ENCODE data around the gene BMPR1A. TPM values are rescaled to one million over a fixed set of nuclear protein-coding genes. Genes with fewer than 3 reads are reported as not detected.

BMPR1A gene
- total RNA-seq, 1 experiment from 2014 or later, result 94.3 TPM

DNA sequence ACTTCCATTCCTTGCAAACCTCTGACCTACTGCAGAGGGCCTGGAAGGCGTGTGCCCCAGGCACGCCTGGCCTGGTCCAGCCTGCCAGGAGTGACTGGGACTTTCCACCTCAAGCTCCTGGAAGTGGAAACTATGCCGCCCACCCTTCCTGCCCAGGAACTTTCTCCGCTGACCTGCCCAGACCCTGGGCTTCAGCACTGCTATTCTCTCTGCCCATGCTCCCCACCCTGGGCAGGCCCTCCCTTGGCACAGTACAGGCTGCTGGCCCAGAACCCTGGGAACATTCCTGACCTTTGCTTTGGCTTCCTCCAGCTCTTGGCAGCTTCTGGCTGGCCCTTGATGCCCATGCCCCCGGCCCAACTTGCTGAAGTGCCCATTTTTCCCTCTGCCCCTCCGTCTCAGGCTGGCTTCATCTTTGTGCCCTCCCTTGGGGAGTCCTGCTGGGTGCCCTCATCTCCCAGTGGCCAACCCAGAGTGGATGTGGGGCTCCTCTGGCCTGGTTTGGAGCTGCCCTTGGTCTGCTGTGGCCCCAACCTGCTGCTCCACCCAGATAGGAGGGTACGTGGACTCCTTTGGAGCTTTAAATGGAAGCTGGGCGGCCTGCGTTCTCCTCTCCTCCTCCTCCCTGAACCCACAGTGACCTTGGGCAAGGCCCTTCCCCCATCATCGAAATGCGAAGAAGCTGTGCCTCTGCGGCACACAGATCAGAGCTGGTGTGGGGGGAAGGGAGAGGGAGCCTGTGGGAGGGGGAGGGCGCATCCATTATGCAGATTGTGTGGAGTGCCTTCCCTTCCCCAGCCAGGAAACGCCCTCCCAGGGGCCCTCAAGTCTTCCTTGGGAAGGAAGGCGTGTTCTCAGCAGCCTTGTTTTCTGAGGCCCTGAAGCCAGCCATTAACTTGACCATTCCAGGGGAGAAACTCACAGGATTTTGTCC is 197.6 kb downstream of the BMPR1A start:
- TF ChIP-seq, protein P1, sequence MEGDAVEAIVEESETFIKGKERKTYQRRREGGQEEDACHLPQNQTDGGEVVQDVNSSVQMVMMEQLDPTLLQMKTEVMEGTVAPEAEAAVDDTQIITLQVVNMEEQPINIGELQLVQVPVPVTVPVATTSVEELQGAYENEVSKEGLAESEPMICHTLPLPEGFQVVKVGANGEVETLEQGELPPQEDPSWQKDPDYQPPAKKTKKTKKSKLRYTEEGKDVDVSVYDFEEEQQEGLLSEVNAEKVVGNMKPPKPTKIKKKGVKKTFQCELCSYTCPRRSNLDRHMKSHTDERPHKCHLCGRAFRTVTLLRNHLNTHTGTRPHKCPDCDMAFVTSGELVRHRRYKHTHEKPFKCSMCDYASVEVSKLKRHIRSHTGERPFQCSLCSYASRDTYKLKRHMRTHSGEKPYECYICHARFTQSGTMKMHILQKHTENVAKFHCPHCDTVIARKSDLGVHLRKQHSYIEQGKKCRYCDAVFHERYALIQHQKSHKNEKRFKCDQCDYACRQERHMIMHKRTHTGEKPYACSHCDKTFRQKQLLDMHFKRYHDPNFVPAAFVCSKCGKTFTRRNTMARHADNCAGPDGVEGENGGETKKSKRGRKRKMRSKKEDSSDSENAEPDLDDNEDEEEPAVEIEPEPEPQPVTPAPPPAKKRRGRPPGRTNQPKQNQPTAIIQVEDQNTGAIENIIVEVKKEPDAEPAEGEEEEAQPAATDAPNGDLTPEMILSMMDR (IDR thresholded peaks at IDR 0.05), result no peak
- no peak for TF ChIP-seq SIN3A (IDR thresholded peaks at IDR 0.05; ENCODE audit: borderline replicate concordance, insufficient read depth, low read depth, low read length)
- TF ChIP-seq, protein P2, sequence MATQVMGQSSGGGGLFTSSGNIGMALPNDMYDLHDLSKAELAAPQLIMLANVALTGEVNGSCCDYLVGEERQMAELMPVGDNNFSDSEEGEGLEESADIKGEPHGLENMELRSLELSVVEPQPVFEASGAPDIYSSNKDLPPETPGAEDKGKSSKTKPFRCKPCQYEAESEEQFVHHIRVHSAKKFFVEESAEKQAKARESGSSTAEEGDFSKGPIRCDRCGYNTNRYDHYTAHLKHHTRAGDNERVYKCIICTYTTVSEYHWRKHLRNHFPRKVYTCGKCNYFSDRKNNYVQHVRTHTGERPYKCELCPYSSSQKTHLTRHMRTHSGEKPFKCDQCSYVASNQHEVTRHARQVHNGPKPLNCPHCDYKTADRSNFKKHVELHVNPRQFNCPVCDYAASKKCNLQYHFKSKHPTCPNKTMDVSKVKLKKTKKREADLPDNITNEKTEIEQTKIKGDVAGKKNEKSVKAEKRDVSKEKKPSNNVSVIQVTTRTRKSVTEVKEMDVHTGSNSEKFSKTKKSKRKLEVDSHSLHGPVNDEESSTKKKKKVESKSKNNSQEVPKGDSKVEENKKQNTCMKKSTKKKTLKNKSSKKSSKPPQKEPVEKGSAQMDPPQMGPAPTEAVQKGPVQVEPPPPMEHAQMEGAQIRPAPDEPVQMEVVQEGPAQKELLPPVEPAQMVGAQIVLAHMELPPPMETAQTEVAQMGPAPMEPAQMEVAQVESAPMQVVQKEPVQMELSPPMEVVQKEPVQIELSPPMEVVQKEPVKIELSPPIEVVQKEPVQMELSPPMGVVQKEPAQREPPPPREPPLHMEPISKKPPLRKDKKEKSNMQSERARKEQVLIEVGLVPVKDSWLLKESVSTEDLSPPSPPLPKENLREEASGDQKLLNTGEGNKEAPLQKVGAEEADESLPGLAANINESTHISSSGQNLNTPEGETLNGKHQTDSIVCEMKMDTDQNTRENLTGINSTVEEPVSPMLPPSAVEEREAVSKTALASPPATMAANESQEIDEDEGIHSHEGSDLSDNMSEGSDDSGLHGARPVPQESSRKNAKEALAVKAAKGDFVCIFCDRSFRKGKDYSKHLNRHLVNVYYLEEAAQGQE (IDR thresholded peaks at IDR 0.05; ENCODE audit: insufficient read depth in 1 of 2, low read depth in 2 of 2, low read length in 1 of 2), result no peak
- TF ChIP-seq POLR2AphosphoS5 (IDR thresholded peaks at IDR 0.05; ENCODE audit: low read depth, low read length), result no peak
- no peak for TF ChIP-seq TCF7L2 (IDR thresholded peaks at IDR 0.05; ENCODE audit: low read depth, low read length)
- Histone ChIP-seq H3K27me3 (ENCODE audit: control insufficient read depth, insufficient read depth, low read length) (no peaks in the 10 kb centered on the region), H3K9me3 (ENCODE audit: control insufficient read depth, insufficient read depth, low read depth, low read length) (no peaks in the 10 kb centered on the region), H3K4me1 (ENCODE audit: control insufficient read depth, insufficient read depth, low read length) (peaks cover 43% of the 10 kb centered on the region), H3K4me3 (ENCODE audit: low read depth in 2 of 2, low read length in 2 of 2) (no peak overlapping the region), H3K27ac (ENCODE audit: low read length) (peak overlapping the region; percentile 25; the same call in 1 of the 2 replicates), H3K36me3 (ENCODE audit: control insufficient read depth, insufficient read depth, low read length) (no peaks in the 10 kb centered on the region)
- ATAC-seq, result peak; percentile 18
- in situ Hi-C loops (cut with HindIII; ENCODE audit: low pct_unique_long_range_greater_than_20kb, low sequenced_read_pairs), result no loop called here
- POLR2A ChIA-PET, result no interaction called here
- no peak for DNase-seq (ENCODE audit: low read depth, low spot score)
- CTCF ChIA-PET, result interaction anchor here (0.5 to 0.6 kb wide), 3 partner anchors 15 to 111 kb away, joined by 4 to 9 read pairs (median 5); no protein-coding TSS in a partner anchor
- intact Hi-C loops (cut with micrococcal nuclease; ENCODE audit: unreplicated experiment), result no loop called here
- no TSS peak for BruUV-seq (replicated peaks)

DNA sequence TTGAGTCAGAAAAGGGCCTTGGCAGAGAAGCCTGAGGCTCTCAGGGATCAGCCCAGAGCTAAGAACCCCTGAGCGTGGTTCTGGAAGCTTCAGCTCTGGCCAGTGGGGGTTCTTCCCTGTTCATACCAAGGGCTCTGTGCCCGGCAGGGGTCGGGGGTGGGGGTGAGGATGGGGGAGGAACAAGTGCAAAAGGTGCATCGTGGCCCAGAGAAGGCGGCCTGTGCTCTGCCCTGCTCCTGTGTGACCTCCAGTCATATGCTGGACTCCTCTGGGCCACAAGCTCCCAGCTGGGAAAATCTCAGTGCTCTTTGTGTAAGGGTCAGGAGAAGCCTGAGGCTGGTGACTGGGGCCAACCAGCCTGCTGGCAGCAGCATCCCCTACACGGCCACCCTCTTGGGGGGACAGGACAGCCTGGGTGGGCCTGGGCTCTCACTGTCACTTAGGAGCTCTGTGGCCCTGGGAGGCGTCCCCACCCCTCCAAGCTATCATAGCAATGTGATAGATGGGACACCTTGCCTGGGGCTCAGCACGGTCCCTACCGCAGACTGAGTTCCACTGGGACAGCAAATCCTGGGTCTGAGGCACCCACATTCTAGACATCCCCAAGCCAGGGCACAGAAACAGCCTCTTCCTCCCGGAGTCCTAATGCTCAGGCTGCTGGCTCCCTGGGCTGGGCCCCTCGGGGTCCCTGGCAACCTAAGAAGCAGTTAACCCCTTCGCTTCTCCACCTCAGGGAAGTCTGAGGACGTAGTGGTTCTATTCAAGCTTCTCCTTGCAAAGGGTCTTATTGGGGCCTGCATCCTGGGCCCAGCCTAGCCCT is 198.5 kb downstream of the BMPR1A start:
- DNase-seq (ENCODE audit: low read depth, low spot score) (no peak), ATAC-seq (no peak)
- in situ Hi-C loops (cut with HindIII; ENCODE audit: low pct_unique_long_range_greater_than_20kb, low sequenced_read_pairs), result no loop called here
- ChIA-PET POLR2A (no interaction called here), CTCF (no interaction called here)
- Histone ChIP-seq H3K36me3 (ENCODE audit: control insufficient read depth, insufficient read depth, low read length) (no peaks in the 10 kb centered on the region), H3K4me1 (ENCODE audit: control insufficient read depth, insufficient read depth, low read length) (peaks cover 51% of the 10 kb centered on the region), H3K27me3 (ENCODE audit: control insufficient read depth, insufficient read depth, low read length) (no peaks in the 10 kb centered on the region), H3K4me3 (ENCODE audit: low read depth in 2 of 2, low read length in 2 of 2) (no peak overlapping the region), H3K27ac (ENCODE audit: low read length) (peak overlapping the region; percentile 18; the same call in 1 of the 2 replicates), H3K9me3 (ENCODE audit: control insufficient read depth, insufficient read depth, low read depth, low read length) (no peaks in the 10 kb centered on the region)
- intact Hi-C loops (cut with micrococcal nuclease; ENCODE audit: unreplicated experiment), result no loop called here
- TF ChIP-seq SIN3A (IDR thresholded peaks at IDR 0.05; ENCODE audit: borderline replicate concordance, insufficient read depth, low read depth, low read length) (no peak), POLR2AphosphoS5 (IDR thresholded peaks at IDR 0.05; ENCODE audit: low read depth, low read length) (no peak)
- TF ChIP-seq, protein P2 (IDR thresholded peaks at IDR 0.05; ENCODE audit: insufficient read depth in 1 of 2, low read depth in 2 of 2, low read length in 1 of 2), result no peak
- TF ChIP-seq, protein P1 (IDR thresholded peaks at IDR 0.05), result no peak
- BruUV-seq (replicated peaks), result no TSS peak

All from Panc1 (cell line).